SK-N-SH treated with all-trans-retinoic acid at 6 μM for 48 hours (cell line): ENCODE results near the gene SERP1.

Experiments
- BACH2 ChIP-seq: fragments of 250-450 bp; sonication (Bioruptor Pico); IDR thresholded peaks from 2 replicates; pipeline ENCODE4 v1.9.0; 2021; ENCODE audit warnings: mild to moderate bottlenecking, borderline replicate concordance
- OSR1 ChIP-seq: fragments of 250-450 bp; sonication (Bioruptor Pico); IDR thresholded peaks from 2 replicates; pipeline ENCODE4 v1.8.0; 2022; ENCODE audit warnings: moderate library complexity, mild to moderate bottlenecking, inconsistent platforms
- RARB ChIP-seq: fragments of 250-450 bp; sonication (Bioruptor Pico); IDR thresholded peaks from 2 replicates; pipeline ENCODE4 v1.8.0; 2021; ENCODE audit warnings: mild to moderate bottlenecking, moderate library complexity
- TCF4 ChIP-seq: fragments of 250-450 bp; sonication (Bioruptor Pico); IDR thresholded peaks from 2 replicates; pipeline ENCODE4 v1.8.0; 2021; ENCODE audit warnings: mild to moderate bottlenecking, moderate library complexity, borderline replicate concordance
- ZFP30 ChIP-seq: fragments of 450-650 bp; formaldehyde crosslinking; IDR thresholded peaks from 2 replicates; pipeline ENCODE4 v1.5.0; 2022; ENCODE audit warnings: mild to moderate bottlenecking, moderate library complexity
- TF ChIP-seq, protein P1 (sequence below): fragments of 250-450 bp; sonication (Bioruptor Pico); IDR thresholded peaks from 2 replicates; pipeline ENCODE4 v1.8.0; 2020; ENCODE audit warnings: mild to moderate bottlenecking, moderate library complexity, borderline replicate concordance
- TF ChIP-seq, protein P2 (sequence below): fragments of 250-450 bp; sonication (Bioruptor Pico); IDR thresholded peaks from 2 replicates; pipeline ENCODE4 v1.8.0; 2021; ENCODE audit warnings: low read depth, mild to moderate bottlenecking, moderate library complexity, borderline replicate concordance

DNA sequence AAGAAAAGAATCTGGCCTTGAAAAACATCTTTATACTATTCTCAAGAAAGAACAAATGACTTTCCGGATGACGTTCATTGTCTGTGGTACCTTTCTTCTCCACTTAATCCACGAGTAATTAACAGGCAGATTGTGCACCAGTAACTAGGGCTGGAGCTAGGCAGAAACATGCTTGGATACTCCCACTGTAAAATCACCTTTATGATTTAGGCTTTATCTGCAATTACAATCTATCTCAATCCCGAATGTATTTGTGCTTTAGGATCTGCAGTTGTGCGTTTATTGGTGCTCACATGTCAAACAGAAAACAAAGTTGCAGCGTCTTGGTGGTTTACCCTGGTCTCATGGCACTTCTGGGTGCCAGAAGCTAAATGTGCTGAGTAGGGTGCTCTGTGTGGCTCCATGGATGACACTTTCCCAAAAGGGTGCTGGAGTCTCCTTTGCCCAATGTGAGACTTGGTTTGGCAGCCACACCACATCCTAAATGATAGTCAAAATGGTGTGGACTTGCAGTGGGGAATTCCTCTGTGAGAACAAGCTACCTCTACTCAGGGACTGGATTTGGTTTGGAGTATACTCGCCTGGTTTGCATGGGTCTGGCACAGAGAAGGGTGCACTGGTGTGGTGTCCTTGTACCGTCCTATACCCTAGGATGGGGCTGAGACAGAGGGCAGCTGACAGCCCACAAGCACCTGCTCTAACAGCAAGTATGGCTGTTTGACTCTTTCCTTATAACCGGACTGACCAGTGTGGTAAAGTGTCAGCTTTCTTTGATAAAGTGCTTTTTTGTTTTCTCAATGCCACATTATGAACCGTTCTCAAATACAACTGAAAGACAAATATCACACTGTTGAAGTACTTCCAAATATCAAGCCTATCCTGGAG, 7.7 kb downstream of the SERP1 start:
- no peak for TF ChIP-seq OSR1 (CRISPR knock-in tag)
- no peak for TF ChIP-seq BACH2 (CRISPR knock-in tag)
- TF ChIP-seq RARB (CRISPR knock-in tag) = no peak
- TF ChIP-seq TCF4 (CRISPR knock-in tag) = no peak
- TF ChIP-seq, protein P1, sequence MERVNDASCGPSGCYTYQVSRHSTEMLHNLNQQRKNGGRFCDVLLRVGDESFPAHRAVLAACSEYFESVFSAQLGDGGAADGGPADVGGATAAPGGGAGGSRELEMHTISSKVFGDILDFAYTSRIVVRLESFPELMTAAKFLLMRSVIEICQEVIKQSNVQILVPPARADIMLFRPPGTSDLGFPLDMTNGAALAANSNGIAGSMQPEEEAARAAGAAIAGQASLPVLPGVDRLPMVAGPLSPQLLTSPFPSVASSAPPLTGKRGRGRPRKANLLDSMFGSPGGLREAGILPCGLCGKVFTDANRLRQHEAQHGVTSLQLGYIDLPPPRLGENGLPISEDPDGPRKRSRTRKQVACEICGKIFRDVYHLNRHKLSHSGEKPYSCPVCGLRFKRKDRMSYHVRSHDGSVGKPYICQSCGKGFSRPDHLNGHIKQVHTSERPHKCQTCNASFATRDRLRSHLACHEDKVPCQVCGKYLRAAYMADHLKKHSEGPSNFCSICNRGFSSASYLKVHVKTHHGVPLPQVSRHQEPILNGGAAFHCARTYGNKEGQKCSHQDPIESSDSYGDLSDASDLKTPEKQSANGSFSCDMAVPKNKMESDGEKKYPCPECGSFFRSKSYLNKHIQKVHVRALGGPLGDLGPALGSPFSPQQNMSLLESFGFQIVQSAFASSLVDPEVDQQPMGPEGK (CRISPR knock-in tag) = no peak
- TF ChIP-seq ZFP30 (CRISPR knock-in tag) = no peak
- TF ChIP-seq, protein P2, sequence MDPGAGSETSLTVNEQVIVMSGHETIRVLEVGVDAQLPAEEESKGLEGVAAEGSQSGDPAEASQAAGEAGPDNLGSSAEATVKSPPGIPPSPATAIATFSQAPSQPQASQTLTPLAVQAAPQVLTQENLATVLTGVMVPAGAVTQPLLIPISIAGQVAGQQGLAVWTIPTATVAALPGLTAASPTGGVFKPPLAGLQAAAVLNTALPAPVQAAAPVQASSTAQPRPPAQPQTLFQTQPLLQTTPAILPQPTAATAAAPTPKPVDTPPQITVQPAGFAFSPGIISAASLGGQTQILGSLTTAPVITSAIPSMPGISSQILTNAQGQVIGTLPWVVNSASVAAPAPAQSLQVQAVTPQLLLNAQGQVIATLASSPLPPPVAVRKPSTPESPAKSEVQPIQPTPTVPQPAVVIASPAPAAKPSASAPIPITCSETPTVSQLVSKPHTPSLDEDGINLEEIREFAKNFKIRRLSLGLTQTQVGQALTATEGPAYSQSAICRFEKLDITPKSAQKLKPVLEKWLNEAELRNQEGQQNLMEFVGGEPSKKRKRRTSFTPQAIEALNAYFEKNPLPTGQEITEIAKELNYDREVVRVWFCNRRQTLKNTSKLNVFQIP (CRISPR knock-in tag) = no peak
